Superior temporal gyrus (tissue), 1 donor: ENCODE data around the gene COMMD9.

Experiments
- DNase-seq: peaks from one replicate; pipeline ENCODE4 v3.0.0-alpha.2; 2016; ENCODE audit errors: extremely low spot score

The COMMD9 gene

DNA sequence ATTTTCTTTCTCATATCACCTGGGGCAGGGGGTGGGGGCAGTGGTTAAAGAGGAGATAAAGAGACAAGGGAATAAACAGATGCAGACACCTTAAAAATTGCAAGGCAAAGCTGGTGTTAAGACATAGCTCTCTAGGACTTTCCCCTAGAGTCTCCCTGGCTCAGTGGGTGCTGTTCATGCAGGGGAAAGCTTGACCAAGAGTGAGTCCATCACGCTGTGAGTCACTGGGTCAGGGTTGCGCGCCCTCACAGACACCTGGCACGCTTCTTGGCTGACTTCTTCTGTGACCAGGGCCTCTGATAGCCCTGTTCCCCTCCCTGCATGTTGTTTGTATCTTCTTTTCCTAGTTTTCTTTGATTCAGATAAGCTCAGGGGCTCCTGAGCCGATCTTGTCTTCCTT, 31.9 kb downstream of the COMMD9 start:
- DNase-seq = no peak

GRCh38 chr11:36254713-36255112, 34.5 kb downstream of the COMMD9 start:
- DNase-seq = no peak

GRCh38 chr11:36253238-36253637, 36.0 kb downstream of the COMMD9 start:
- peak; percentile 56 for DNase-seq

- no peak for DNase-seq
Measured at GRCh38 chr11:36251823-36252222, 37.4 kb downstream of the COMMD9 start.

DNA sequence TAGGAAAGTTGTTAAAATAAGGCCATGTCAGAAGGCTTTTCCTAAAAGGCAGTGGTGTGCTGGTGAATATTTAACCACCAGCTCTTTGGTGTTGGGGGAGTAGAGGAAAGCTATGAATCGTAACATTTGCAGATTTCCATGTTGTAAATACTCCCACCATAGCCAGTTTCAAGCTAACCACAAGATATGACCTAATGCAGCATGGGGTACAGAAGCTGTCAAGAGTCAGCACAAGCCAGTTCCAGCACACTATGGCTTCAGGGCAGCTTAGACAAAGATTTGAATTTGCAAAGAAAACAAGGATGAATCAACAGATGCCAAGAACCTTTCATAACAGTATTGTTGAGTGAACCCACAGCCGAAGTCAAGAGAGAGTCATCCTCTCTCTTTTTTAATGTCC, 40.0 kb downstream of the COMMD9 start:
- DNase-seq = no peak

GRCh38 chr11:36248436-36248835, 40.8 kb downstream of the COMMD9 start:
- no peak for DNase-seq

GRCh38 chr11:36247493-36247892, 41.7 kb downstream of the COMMD9 start:
- no peak for DNase-seq

GRCh38 chr11:36243641-36244040, 45.6 kb downstream of the COMMD9 start:
- DNase-seq = peak; percentile 63

DNA sequence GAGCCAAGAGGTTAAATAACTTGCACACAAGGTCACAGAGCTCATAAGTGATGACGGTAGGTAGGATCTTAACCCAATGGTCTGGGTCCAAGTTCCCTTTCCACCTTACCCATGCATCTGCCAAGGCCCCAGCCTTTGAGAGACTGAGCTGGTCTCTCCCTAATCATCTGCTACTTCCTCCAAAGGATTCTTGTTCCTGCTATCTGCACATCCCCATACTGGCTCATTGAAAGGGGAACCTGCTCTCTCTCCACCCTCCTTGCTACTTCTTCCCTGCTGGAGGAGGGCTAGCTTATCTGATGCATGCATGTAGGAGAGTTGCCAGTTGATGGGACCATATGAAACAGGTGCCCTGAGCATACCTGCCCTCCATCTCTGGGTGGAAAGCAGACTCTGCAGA, 47.7 kb downstream of the COMMD9 start:
- DNase-seq = no peak

DNA sequence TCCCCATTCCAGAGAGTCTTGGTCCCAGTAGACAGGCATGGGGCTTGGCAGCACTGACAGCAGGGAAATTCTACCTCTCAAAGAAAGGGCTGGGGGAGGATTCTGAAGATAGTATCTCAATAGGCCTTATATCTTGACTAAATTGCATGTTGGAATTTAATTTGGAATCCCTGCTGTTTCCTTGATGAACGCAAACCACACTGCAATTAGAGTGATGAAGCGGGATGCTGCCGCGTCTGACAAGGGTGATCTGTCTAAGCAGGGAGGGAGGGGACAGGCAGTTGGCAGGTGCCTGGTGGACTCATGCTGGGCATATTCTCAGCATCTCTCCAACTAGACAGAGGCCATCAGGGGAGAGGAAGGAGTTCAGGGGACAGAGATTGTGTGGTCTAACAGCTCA, 48.4 kb downstream of the COMMD9 start:
- DNase-seq = no peak

GRCh38 chr11:36240173-36240572, 49.1 kb downstream of the COMMD9 start:
- no peak for DNase-seq

DNA sequence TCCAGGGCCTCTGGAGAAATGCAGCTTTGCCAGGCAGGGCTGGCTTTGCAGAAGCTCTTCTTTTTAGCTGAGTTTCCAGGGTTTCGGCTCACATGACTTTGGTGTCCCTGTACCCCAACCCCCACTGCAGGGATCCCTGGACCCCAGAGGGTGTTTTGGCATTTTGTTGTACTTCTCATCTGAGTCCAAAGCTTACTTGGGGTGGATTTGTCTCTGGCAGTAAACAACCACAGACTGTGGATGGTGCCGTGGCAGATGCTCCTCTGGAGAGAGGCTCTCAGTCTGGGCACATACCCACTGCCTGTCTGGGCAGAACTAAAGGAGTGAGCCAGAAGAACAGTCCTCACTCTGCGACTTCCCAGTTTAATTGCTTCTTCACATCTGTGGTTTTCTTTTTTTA, 49.6 kb downstream of the COMMD9 start:
- DNase-seq = peak; percentile 35

DNA sequence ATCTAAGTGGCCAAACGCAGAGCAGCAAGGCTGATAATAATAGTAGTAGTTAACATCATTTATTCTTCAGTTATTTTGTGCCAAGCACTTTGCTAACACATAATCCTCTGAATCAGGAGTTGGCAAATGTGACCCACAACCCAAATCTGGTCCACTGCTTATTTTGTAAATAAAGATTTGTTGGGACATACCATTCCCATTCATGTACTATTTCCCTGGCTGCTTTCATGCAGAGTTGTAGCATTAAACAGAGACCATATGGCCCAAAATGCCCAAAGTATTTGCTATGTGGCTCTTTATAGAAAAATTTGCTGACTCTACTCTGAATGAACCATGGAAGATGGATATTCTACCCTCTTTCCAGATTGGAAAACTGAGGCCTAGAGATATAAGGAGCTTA, 50.3 kb downstream of the COMMD9 start:
- no peak for DNase-seq

DNA sequence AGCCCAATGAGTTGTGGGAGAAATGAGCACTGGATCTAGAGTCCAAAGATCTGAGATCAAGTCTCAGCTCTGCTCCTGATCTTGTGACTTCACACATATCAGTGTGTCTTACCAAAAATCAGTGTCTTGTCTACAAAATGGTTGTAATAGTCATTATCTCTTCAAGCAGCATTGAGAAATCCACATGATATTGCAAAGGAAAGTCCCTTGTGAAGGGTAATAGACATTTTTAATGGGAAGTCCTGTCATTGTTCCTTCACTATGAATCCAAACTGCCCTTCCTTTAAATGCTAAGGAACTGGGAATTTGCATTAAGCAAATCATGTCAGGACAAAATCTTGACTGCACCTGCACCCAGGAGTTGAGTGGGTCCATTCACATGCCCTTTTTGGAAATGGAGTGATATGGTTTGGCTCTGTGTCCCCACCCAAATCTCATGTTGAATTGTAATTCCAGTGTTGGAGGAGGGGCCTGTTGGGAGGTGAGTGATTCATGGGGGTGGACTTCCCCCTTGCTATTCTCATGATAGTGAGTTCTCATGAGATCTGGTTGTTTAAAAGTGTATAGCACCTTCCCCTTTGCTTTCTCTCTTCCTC, 51.1 kb downstream of the COMMD9 start:
- no peak for DNase-seq

DNA sequence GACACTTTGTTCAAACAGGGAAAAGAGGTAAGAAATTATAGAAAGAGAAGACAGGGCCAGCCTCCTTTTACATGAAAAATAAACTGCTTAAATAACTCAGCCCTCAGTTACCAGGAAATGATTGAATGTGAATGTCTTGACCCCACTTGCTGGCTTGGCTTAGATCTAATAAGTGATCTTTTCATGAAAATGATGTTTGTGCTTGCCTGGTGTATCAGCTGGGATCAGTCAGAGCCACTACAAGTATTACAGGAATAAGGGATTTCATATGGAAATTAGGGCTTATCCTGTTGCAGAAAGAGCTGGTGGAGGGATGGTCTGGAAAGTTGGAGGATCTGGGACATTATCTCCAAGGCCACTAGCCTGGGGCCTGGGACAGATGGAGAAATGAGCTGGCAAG, 51.8 kb downstream of the COMMD9 start:
- no peak for DNase-seq

- no peak for DNase-seq
Measured at GRCh38 chr11:36235750-36236149, 53.5 kb downstream of the COMMD9 start.

GRCh38 chr11:36234825-36235224, 54.4 kb downstream of the COMMD9 start:
- DNase-seq = no peak

DNA sequence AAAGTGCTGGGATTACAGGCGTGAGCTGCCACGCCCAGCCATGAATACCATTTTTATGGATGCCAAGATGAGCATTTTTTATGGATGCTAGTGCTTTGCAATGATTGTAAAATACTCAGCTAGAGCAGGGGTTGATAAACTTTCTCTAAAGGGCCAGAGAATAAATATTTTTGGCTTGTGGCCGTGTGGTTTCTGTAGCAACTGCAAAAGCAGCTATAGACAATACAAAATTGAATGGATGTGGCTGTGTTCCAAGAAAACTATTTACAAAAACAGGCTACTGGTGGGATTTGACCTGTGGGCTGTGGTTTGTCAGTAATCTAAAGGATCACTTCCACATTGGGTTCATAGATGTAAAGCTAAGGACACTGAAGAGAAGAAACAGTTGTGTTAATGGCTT, 56.0 kb downstream of the COMMD9 start:
- DNase-seq = no peak

- peak; percentile 33 for DNase-seq
Measured at GRCh38 chr11:36230779-36231699, 58.2 kb downstream of the COMMD9 start.

DNA sequence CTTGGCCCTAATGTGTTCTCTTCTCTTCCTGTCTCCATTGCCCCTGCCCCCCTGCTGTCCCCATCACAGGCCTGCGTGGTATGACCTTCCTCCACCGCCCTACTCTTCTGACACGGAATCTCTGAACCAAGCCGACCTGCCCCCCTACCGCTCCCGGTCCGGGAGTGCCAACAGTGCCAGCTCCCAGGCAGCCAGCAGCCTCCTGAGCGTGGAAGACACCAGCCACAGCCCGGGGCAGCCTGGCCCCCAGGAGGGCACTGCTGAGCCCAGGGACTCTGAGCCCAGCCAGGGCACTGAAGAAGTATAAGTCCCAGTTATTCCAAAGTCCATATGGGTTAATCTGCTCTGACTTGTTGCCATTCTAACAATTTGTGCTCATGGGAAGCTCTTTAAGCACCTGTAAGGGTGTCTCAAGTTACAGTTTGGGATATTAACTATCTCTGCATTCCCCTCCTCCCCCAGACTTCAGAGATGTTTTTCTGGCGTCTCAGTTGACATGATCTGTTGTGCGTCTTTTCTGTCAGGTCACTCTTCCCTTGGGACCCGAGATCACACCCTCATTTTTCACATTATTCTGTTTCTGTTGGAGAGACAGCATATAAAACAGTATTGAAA, 60.0 kb downstream of the COMMD9 start:
- DNase-seq = no peak

DNA sequence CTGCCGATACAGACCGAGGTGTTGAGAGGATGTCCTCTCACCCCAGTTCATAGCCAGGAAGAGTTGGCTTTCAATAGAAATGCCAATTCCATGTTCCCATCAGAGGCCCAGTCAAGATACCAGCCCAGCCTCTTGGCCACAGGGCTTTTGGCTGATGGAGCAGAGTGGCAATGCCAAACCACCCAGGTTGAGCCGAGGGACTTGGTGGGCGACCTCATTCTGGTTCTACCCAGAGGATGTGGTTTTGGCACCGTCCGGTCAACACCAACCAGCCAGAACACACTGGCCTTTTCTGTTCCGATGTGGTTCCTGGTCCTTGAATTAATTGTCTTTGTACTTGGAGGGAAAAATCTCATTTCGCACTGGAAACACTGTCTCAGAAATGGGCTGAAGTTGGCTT, 60.5 kb downstream of the COMMD9 start:
- no peak for DNase-seq

GRCh38 chr11:36227044-36227443, 62.2 kb downstream of the COMMD9 start:
- DNase-seq = no peak
